Testis (tissue), 2 donors: ENCODE data around the gene ARHGEF25.

Experiments used
- CTCF ChIP-seq, 3 experiments: fragments of 450-650 bp in 2 of 3; fragments of 200-600 bp in 1 of 3; sonication (generic) in 1 of 3; IDR thresholded peaks; one replicate each; pipeline ENCODE4 v1.5.1; 2016 to 2019; ENCODE audit warnings: antibody characterized with exemption in 3 of 3, mild to moderate bottlenecking in 2 of 3, moderate library complexity in 1 of 3
- POLR2A ChIP-seq: fragments of 450-650 bp; IDR thresholded peaks from one replicate; pipeline ENCODE4 v1.6.1; 2017; ENCODE audit warnings: antibody characterized with exemption, mild to moderate bottlenecking, moderate library complexity

- TF ChIP-seq CTCF (IDR thresholded peaks at IDR 0.05) = no peak
- TF ChIP-seq POLR2A = no peak
These were observed 15.1 kb downstream of the ARHGEF25 start for GRCh38 chr12:57626111-57626920.
